Skeletal muscle satellite cell (primary cell): ENCODE data around the gene DCAF6.
A peak's percentile ranks its signal among the peaks of the same experiment; 100 is the strongest.
"Not testable (repeated sequence)": the region's sequence is repeated elsewhere in the genome, so short reads cannot be mapped to it uniquely, and the experiment has no call there.

Source experiments
- H3K27me3 ChIP-seq: 2 replicates; pipeline ENCODE4 v1.7.0; 2013; ENCODE audit warnings: low read length; ENCODE audit not compliant: control insufficient read depth, insufficient read depth
- H3K36me3 ChIP-seq: 2 replicates; pipeline ENCODE4 v1.7.0; 2013; ENCODE audit warnings: mild to moderate bottlenecking, control low read depth, low read length; ENCODE audit not compliant: insufficient read depth
- H3K4me1 ChIP-seq: 2 replicates; pipeline ENCODE4 v1.7.0; 2013; ENCODE audit warnings: low read length; ENCODE audit not compliant: control insufficient read depth, insufficient read depth
- H3K4me2 ChIP-seq: 2 replicates; pipeline ENCODE4 v1.7.0; 2013; ENCODE audit warnings: mild to moderate bottlenecking, low read length
- H3K4me3 ChIP-seq: 2 replicates; pipeline ENCODE4 v1.7.0; 2013; ENCODE audit warnings: low read length
- H3K9ac ChIP-seq: 2 replicates; pipeline ENCODE4 v1.7.0; 2013; ENCODE audit warnings: mild to moderate bottlenecking, low read depth, low read length, moderate library complexity
- H3K9me3 ChIP-seq: replicated peaks from 2 replicates; pipeline ENCODE4 v1.7.0; 2013; ENCODE audit warnings: mild to moderate bottlenecking, control low read depth, low read length

The DCAF6 gene

DNA sequence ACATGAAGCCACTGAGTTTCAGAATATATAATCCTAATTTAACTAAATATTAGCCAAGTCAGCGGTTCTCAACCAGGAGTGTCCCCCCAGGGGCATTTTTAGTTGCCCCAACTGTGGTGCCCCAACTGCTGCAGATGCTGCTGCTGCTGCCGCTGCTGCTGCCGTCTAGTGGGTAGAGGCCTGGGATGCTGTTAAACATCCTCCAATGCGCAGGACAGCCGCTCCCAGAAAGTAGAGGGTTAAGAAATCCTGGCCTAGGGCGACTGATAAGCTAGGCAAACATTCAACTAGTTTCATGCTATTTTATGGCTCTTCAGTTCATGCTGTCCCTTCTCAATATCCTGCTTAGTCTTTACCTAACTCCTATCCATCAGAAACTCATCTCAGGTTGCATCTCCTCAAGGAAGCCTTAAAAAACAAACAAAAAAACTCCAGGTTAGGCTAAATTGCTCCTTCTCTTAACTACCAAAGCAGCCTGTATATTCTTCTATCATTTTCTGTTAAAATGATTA lies 9.9 kb upstream of the DCAF6 start:
- Histone ChIP-seq H3K27me3 (no peaks in the 10 kb centered on the region), H3K36me3 (no peaks in the 10 kb centered on the region), H3K4me2 (no peak overlapping the region), H3K9ac (no peak overlapping the region), H3K9me3 (no peaks in the 10 kb centered on the region), H3K4me1 (peaks cover 12% of the 10 kb centered on the region), H3K4me3 (no peak overlapping the region)

GRCh38 chr1:167927046-167927754 lies 9.3 kb upstream of the DCAF6 start:
- Histone ChIP-seq H3K4me2 (no peak overlapping the region), H3K9me3 (no peaks in the 10 kb centered on the region), H3K4me1 (peaks cover 7% of the 10 kb centered on the region), H3K9ac (no peak overlapping the region), H3K4me3 (no peak overlapping the region), H3K27me3 (no peaks in the 10 kb centered on the region), H3K36me3 (no peaks in the 10 kb centered on the region)

DNA sequence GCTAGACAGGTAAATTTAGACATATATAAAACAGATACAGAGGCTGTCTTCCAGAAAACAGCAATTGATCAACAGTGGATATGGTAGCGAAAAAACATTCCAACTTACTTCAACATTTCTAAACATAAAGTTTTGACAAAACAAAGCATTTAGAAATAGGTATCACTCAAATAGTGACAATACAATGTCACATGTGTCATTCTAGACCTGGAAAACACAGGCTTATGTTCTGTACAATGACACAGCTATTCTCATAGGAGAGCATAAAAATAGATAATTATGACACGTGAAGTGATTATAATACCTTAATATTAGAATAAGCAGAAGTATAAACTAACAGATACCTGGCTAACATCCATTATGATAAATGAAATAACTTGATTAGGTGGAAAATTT lies 8.0 kb upstream of the DCAF6 start:
- H3K4me2 ChIP-seq: no peak overlapping the region
- H3K4me1 ChIP-seq: peaks cover under 1% of the 10 kb centered on the region
- no peak overlapping the region for H3K9ac ChIP-seq
- no peaks in the 10 kb centered on the region for H3K27me3 ChIP-seq
- H3K36me3 ChIP-seq: no peaks in the 10 kb centered on the region
- H3K4me3 ChIP-seq: no peak overlapping the region
- no peaks in the 10 kb centered on the region for H3K9me3 ChIP-seq

DNA sequence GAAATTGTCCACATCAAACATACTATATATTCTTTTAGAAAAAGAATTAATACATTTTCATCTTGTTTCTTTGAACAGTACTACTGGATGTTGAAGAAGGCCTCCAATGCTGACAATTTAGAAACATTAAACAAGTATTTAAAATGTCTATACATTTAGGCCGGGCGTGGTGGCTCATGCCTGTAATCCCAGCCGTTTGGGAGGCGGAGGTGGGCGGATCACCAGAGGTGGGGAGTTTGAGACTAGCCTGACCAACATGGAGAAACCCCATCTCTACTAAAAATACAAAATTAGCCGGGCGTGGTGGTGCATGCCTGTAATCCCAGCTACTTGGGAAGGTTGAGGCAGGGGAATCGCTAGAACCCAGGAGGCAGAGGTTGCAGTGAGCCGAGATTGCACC lies 7.6 kb upstream of the DCAF6 start:
- not testable (repeated sequence) for H3K36me3 ChIP-seq, H3K27me3 ChIP-seq, H3K9ac ChIP-seq, H3K4me1 ChIP-seq, H3K9me3 ChIP-seq, H3K4me3 ChIP-seq, H3K4me2 ChIP-seq

DNA sequence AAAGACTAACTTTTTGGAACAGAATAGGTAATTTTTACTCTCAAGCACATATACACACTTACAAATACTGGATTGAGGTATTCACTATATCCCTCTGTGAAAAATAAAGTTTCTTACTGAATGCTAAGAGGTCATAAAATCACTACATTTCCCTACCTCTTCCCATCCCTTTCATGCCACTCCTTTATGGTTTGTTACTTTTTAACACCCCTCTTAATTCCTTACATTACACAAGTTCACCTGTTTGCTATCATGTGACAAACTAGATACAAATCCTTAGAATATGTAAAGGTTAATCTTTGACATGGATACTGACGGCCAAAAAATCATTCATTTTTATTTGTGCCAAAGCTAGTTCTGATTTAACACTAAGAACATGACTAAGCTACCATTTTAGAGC lies 6.8 kb upstream of the DCAF6 start:
- H3K9ac ChIP-seq: no peak overlapping the region
- no peak overlapping the region for H3K4me3 ChIP-seq
- peaks cover 11% of the 10 kb centered on the region for H3K4me1 ChIP-seq
- H3K9me3 ChIP-seq: no peaks in the 10 kb centered on the region
- H3K27me3 ChIP-seq: no peaks in the 10 kb centered on the region
- H3K36me3 ChIP-seq: no peaks in the 10 kb centered on the region
- H3K4me2 ChIP-seq: no peak overlapping the region

GRCh38 chr1:167933788-167934187 lies 2.7 kb upstream of the DCAF6 start:
- H3K27me3 ChIP-seq: no peaks in the 10 kb centered on the region

DNA sequence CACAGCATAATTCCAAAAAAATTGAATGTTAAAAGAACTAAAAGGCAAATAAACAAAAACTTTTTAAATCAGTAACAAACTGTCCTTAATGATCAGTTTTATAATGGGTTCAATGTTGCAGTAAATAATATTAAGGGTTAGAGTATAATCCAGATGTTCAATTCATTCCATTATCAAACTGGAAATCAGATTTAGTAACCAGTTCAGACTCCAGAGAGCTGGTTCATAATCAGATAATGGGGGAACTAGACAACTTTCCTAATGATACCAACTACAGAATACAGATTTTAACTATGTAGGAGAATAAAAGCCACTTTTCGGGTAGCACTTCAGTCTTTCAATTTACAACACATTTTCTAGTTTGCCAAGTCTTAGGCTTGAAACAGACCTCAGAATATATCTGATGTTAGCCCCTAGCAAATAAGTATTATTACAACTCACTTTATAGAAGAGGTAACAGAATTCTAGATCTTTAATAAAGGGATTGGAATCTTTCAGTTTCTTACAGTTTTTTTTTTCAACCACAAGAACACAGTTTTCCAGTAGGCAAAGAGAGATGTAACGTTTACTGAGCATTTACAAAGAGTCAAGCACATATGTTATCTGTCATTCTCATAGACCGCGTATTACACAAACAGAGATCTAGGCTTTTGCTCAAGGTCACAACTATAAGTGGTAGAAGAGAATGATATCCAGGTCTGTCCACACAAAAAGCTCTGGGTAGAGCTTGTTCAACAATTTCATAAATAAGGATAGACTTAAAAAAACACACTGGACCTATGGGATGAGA lies 1.9 kb upstream of the DCAF6 start:
- peak overlapping the region; percentile 69 for H3K4me3 ChIP-seq

More at GRCh38 chr1:167933788-167934187, 2.7 kb upstream of the DCAF6 start:
- H3K4me3 ChIP-seq: peak overlapping the region; percentile 69
- H3K9ac ChIP-seq: peak overlapping the region; percentile 95
- no peaks in the 10 kb centered on the region for H3K36me3 ChIP-seq
- H3K9me3 ChIP-seq: no peaks in the 10 kb centered on the region
- H3K4me1 ChIP-seq: peaks cover 19% of the 10 kb centered on the region
- peak overlapping the region; percentile 95 for H3K4me2 ChIP-seq

DNA sequence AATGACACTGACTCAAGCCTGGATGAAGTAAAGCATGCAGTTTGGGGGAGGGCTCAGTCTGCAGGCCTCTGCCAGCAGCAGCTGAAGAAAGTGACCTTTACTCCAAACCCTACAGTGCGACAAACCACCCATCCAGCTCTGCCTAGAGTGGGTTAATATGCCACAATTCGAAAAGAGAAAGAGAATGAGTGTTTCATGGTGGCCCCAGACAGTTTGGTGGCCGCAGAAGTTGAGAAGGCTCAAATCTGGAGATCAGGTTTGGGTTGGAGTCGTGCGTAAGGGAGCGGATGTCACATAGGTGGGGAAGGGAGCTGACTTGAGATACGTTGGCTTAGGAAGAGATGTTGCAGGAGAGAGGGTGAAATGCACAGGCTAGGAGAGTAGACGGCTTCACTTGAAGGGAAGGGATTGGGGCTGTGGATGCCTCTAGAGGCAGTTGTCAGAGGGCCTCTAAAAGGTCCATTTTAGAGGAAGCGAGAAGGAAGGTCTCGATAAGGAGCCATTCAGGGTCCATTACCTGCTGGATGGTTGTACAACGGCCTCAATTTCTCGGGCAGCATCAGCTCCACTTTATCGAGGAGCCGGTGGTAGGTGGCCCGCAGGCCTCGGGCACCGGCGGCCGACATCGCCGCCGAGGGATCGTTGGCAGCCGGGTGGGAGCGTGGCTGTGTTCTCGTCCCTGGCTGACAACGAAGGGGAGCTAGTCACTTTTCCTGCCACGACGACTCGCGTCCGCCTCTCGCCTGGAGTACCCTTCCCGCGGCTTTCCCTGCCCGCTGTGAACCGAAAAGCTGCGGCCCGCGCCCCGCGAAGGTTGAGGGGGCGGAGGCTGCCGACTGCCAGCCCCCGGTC lies 1.0 kb upstream of the DCAF6 start:
- Histone ChIP-seq H3K4me3 (peak overlapping the region; percentile 69), H3K4me2 (peak overlapping the region; percentile 95), H3K9me3 (no peaks in the 10 kb centered on the region), H3K27me3 (no peaks in the 10 kb centered on the region), H3K9ac (peak overlapping the region; percentile 95), H3K4me1 (peaks cover 19% of the 10 kb centered on the region), H3K36me3 (no peaks in the 10 kb centered on the region)

More for the DNA sequence above, 1.9 kb upstream of the DCAF6 start:
- Histone ChIP-seq H3K9me3 (no peaks in the 10 kb centered on the region), H3K4me2 (peak overlapping the region; percentile 95), H3K36me3 (no peaks in the 10 kb centered on the region), H3K4me1 (peaks cover 19% of the 10 kb centered on the region), H3K9ac (peak overlapping the region; percentile 95), H3K27me3 (no peaks in the 10 kb centered on the region)

DNA sequence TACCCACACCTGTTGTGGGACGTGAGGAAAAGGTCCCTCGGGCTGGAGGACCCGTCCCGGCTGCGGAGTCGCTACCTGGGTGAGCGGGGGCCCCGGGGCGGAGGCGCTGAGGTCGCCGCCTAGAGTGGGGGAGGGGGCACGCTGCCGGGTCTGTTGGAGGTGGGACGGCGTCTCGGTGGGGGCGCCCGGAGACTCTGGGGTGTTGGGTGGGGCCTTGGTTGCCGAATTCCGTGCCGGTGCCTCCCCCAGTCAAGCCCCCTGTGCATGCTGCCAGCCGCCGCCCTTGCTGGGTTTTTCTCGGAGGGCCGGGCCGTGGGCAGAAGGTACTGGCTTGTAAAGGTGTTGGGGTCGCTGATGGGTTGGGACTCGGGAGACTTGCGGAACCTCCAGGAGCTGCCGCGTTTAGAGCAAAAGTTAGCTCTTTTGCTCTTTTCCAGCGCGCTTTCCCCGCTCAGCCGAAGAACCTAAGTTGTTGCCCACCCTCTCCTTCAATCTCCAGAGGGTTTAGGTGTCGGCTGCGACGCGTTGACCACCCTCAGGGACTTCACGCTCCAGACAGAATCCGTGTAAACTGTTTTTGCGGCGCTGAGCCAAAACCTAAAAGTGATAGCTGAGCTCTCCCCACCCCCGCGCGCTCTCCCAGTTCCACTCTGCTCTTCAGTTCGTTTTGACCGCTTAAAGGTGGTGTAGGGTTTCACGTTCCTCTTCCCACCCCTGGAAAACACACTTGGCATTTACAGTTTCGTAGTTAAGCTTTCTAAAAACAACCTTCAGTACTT lies 636 bp downstream of the DCAF6 start, which contains the start of gene MPC2:
MPC2 (minus strand) TSS at position 143 of the 779 bp plus-strand sequence. CDS start 1,231 bp downstream, outside the sequence.
- no peaks in the 10 kb centered on the region for H3K9me3 ChIP-seq
- H3K36me3 ChIP-seq: peaks cover 3% of the 10 kb centered on the region
- peak within 1 kb of the TSS; percentile 95 for H3K4me2 ChIP-seq
- peak within 1 kb of the TSS; percentile 69 for H3K4me3 ChIP-seq
- peak within 1 kb of the TSS; percentile 95 for H3K9ac ChIP-seq
- no peaks in the 10 kb centered on the region for H3K27me3 ChIP-seq
- H3K4me1 ChIP-seq: peaks cover 19% of the 10 kb centered on the region

- peak overlapping the region; percentile 69 for H3K4me3 ChIP-seq
- H3K9me3 ChIP-seq: no peaks in the 10 kb centered on the region
- H3K4me2 ChIP-seq: peak overlapping the region; percentile 95
- H3K9ac ChIP-seq: peak overlapping the region; percentile 95
- H3K27me3 ChIP-seq: no peaks in the 10 kb centered on the region
- peaks cover 19% of the 10 kb centered on the region for H3K4me1 ChIP-seq
- peaks cover 5% of the 10 kb centered on the region for H3K36me3 ChIP-seq
Measured at GRCh38 chr1:167937709-167938010, 1.2 kb downstream of the DCAF6 start.
